Measurements from ENCODE around the gene GADL1.

The GADL1 gene

GRCh38 chr3:30810625-30811024 lies 83.8 kb downstream of the GADL1 start:
- no peak for DNase-seq (ENCODE audit: low spot score)

- no peak for DNase-seq (ENCODE audit: low spot score)
Observed at GRCh38 chr3:30805695-30806094, 88.8 kb downstream of the GADL1 start.

- no peak for DNase-seq (ENCODE audit: low spot score)
Observed at GRCh38 chr3:30804984-30805383, 89.5 kb downstream of the GADL1 start.

GRCh38 chr3:30795176-30795575 lies 99.3 kb downstream of the GADL1 start:
- DNase-seq (ENCODE audit: low spot score) = no peak

GRCh38 chr3:30793740-30794139 lies 100.7 kb downstream of the GADL1 start:
- no peak for DNase-seq (ENCODE audit: low spot score)

GRCh38 chr3:30790150-30790549 lies 104.3 kb downstream of the GADL1 start:
- DNase-seq (ENCODE audit: low spot score) = no peak

GRCh38 chr3:30786365-30786764 lies 108.1 kb downstream of the GADL1 start:
- no peak for DNase-seq (ENCODE audit: low spot score)

- no peak for DNase-seq (ENCODE audit: low spot score)
Observed at GRCh38 chr3:30779686-30780287, 114.7 kb downstream of the GADL1 start.

- DNase-seq (ENCODE audit: low spot score) = no peak
Observed at GRCh38 chr3:30778933-30779332, 115.5 kb downstream of the GADL1 start.

GRCh38 chr3:30777426-30778113 lies 116.9 kb downstream of the GADL1 start:
- no peak for DNase-seq (ENCODE audit: low spot score)

GRCh38 chr3:30776186-30776815 lies 118.2 kb downstream of the GADL1 start:
- DNase-seq (ENCODE audit: low spot score) = no peak

- DNase-seq (ENCODE audit: low spot score) = no peak
Observed at GRCh38 chr3:30775040-30775439, 119.4 kb downstream of the GADL1 start.

- no peak for DNase-seq (ENCODE audit: low spot score)
Observed at GRCh38 chr3:30774062-30774461, 120.4 kb downstream of the GADL1 start.

- DNase-seq (ENCODE audit: low spot score) = peak; percentile 30
Observed at GRCh38 chr3:30770387-30770786, 124.1 kb downstream of the GADL1 start.

- peak; percentile 41 for DNase-seq (ENCODE audit: low spot score)
Observed at GRCh38 chr3:30768703-30769550, 125.5 kb downstream of the GADL1 start.

GRCh38 chr3:30768046-30768445 lies 126.4 kb downstream of the GADL1 start:
- no peak for DNase-seq (ENCODE audit: low spot score)

GRCh38 chr3:30766522-30766921 lies 127.9 kb downstream of the GADL1 start:
- DNase-seq (ENCODE audit: low spot score) = no peak

- DNase-seq (ENCODE audit: low spot score) = no peak
Observed at GRCh38 chr3:30764891-30765290, 129.6 kb downstream of the GADL1 start.

- DNase-seq (ENCODE audit: low spot score) = no peak
Observed at GRCh38 chr3:30764281-30764680, 130.2 kb downstream of the GADL1 start.

GRCh38 chr3:30761374-30761773 lies 133.1 kb downstream of the GADL1 start:
- DNase-seq (ENCODE audit: low spot score) = no peak

- DNase-seq (ENCODE audit: low spot score) = no peak
Observed at GRCh38 chr3:30760737-30761136, 133.7 kb downstream of the GADL1 start.

GRCh38 chr3:30760040-30760695 lies 134.3 kb downstream of the GADL1 start:
- no peak for DNase-seq (ENCODE audit: low spot score)
